Measurements from ENCODE around the gene MED20.

Gene MED20

DNA sequence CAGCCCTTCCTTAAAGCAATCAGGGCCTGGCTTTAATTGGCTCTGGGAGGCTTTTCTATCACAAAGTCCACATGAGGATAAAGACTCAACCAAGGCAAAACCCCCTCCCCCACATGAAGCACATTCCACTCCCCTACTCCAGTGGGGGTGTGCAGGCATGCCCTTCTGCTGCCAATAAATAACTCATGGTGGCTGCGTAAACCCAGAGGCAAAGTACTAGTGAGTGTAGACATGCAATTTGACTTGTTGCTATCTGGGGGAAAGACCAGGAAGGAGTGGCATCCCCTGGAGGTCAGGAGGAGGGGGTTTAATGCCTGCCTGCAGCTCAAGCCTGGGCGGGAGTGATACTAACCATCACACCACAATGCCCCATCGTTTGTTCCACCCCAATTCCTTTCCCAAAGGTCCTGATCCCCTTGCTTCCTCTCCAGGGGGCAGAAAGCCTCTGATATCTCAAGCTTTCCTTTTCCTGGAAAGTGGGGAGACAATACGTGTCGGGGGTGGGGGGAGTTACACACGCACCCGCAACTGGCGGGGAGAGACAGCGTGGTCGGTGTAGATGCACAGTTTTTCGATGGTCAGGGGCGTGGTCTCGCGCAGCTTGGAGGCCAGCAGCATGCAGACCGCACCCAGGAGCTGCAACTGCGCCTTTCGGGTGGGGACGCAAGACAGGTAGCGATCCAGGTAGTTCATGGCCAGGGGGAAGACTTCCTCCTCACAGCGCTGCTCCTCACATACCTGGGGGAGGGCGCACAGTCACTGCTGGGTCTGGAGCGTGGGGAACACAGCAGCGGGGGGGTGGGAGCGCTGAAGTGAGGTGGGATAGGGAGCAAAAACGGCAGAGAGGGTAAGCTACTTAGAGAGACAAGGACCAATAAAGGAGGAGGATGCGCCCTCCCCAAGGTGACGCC, 19.2 kb upstream of the MED20 start:
- H3K4me1 ChIP-seq (ENCODE audit: control insufficient read depth, insufficient read depth, low read length, unreplicated experiment): peaks cover 59% of the 10 kb centered on the region
- peaks cover 12% of the 10 kb centered on the region; the same call in 1 of the 2 replicates for H3K36me3 ChIP-seq (ENCODE audit: insufficient read depth, low read length)
- peak overlapping the region; percentile 63 for H3K27ac ChIP-seq (ENCODE audit: low read depth, low read length)
- H2AFZ ChIP-seq (ENCODE audit: low read length, unreplicated experiment): no peak overlapping the region
- H3K79me2 ChIP-seq (ENCODE audit: control insufficient read depth, insufficient read depth, low read length, unreplicated experiment): peaks cover 65% of the 10 kb centered on the region
- peak overlapping the region; percentile 99 for H3K4me3 ChIP-seq (ENCODE audit: low read depth, low read length)
- no peaks in the 10 kb centered on the region for H3K27me3 ChIP-seq (ENCODE audit: insufficient read depth, low read length)

DNA sequence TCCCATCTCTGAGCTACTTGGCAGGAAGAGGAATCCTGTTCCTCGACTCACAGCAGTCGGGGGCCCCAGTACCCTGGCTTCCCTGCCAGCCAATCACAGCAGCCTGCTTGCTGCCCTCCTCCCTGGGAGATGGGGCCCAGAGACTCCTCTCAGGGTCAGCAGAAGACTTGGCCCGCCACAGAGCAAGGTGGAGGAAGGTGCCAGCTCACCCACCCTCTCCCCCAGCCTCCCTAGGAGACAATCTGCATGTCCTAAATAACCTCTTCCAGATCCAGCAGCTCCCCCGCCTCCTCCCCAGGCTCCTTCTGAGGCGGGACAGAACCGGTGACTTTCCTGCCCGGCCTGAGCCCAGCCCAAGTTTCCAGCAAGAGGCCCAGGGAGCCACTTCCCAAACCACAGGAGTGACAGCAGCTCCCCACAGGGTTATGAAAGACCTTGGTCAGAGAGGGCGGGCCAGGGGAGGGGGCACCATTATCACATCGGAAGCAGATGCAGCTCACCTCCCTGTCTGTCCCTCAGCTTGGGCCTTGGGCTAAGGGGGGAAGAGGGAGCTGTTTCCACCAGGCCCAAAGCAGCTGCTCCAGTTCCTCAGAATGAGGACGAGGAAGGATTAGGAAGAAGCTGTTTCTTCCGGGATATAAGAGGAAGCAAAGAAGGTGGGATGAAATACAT, 18.4 kb upstream of the MED20 start:
- H2AFZ ChIP-seq (ENCODE audit: low read length, unreplicated experiment): no peak overlapping the region
- peak overlapping the region; percentile 99 for H3K4me3 ChIP-seq (ENCODE audit: low read depth, low read length)
- peaks cover 16% of the 10 kb centered on the region; the same call in 1 of the 2 replicates for H3K36me3 ChIP-seq (ENCODE audit: insufficient read depth, low read length)
- peak overlapping the region; percentile 63 for H3K27ac ChIP-seq (ENCODE audit: low read depth, low read length)
- H3K27me3 ChIP-seq (ENCODE audit: insufficient read depth, low read length): no peaks in the 10 kb centered on the region
- H3K4me1 ChIP-seq (ENCODE audit: control insufficient read depth, insufficient read depth, low read length, unreplicated experiment): peaks cover 67% of the 10 kb centered on the region
- H3K79me2 ChIP-seq (ENCODE audit: control insufficient read depth, insufficient read depth, low read length, unreplicated experiment): peaks cover 62% of the 10 kb centered on the region

GRCh38 chr6:41938590-41939175, 17.7 kb upstream of the MED20 start:
- H2AFZ ChIP-seq (ENCODE audit: low read length, unreplicated experiment): no peak overlapping the region
- H3K27ac ChIP-seq (ENCODE audit: low read depth, low read length): peak overlapping the region; percentile 63
- peaks cover 21% of the 10 kb centered on the region; the same call in 1 of the 2 replicates for H3K36me3 ChIP-seq (ENCODE audit: insufficient read depth, low read length)
- H3K27me3 ChIP-seq (ENCODE audit: insufficient read depth, low read length): no peaks in the 10 kb centered on the region
- H3K79me2 ChIP-seq (ENCODE audit: control insufficient read depth, insufficient read depth, low read length, unreplicated experiment): peaks cover 66% of the 10 kb centered on the region
- peaks cover 70% of the 10 kb centered on the region for H3K4me1 ChIP-seq (ENCODE audit: control insufficient read depth, insufficient read depth, low read length, unreplicated experiment)
- peak overlapping the region; percentile 99 for H3K4me3 ChIP-seq (ENCODE audit: low read depth, low read length)

GRCh38 chr6:41937861-41938574, 17.1 kb upstream of the MED20 start:
- Histone ChIP-seq H2AFZ (ENCODE audit: low read length, unreplicated experiment) (no peak overlapping the region), H3K36me3 (ENCODE audit: insufficient read depth, low read length) (peaks cover 21% of the 10 kb centered on the region; the same call in 1 of the 2 replicates), H3K27me3 (ENCODE audit: insufficient read depth, low read length) (no peaks in the 10 kb centered on the region), H3K27ac (ENCODE audit: low read depth, low read length) (peak overlapping the region; percentile 63), H3K4me1 (ENCODE audit: control insufficient read depth, insufficient read depth, low read length, unreplicated experiment) (peaks cover 68% of the 10 kb centered on the region), H3K4me3 (ENCODE audit: low read depth, low read length) (peak overlapping the region; percentile 99), H3K79me2 (ENCODE audit: control insufficient read depth, insufficient read depth, low read length, unreplicated experiment) (peaks cover 66% of the 10 kb centered on the region)

GRCh38 chr6:41937472-41937860, 16.5 kb upstream of the MED20 start:
- Histone ChIP-seq H3K4me1 (ENCODE audit: control insufficient read depth, insufficient read depth, low read length, unreplicated experiment) (peaks cover 65% of the 10 kb centered on the region), H3K27ac (ENCODE audit: low read depth, low read length) (peak overlapping the region; percentile 63), H3K27me3 (ENCODE audit: insufficient read depth, low read length) (no peaks in the 10 kb centered on the region), H3K4me3 (ENCODE audit: low read depth, low read length) (no peak overlapping the region), H2AFZ (ENCODE audit: low read length, unreplicated experiment) (no peak overlapping the region), H3K36me3 (ENCODE audit: insufficient read depth, low read length) (peaks cover 25% of the 10 kb centered on the region), H3K79me2 (ENCODE audit: control insufficient read depth, insufficient read depth, low read length, unreplicated experiment) (peaks cover 66% of the 10 kb centered on the region)

GRCh38 chr6:41936073-41936837, 15.3 kb upstream of the MED20 start:
- peaks cover 63% of the 10 kb centered on the region for H3K79me2 ChIP-seq (ENCODE audit: control insufficient read depth, insufficient read depth, low read length, unreplicated experiment)
- no peak overlapping the region for H3K4me3 ChIP-seq (ENCODE audit: low read depth, low read length)
- peaks cover 36% of the 10 kb centered on the region for H3K36me3 ChIP-seq (ENCODE audit: insufficient read depth, low read length)

DNA sequence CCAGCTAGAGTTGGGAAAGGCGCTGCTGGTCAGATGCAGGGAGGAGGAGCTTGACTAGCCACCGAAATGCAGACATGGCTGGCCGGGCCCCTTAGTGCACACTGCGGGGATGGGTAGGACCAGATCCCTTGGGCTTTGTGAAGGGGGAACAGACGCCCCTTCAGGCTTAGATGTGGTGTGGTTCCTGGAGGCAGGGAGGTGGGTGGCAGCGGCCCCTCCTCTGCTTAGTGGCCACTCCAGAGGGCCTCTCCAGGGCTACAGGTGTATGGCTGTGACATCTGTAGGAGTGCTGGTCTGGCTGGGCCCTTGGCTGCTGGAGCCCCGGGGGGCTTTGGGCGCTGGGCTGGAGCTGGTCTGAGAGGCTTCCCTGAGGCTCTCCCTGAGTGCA, 14.7 kb upstream of the MED20 start:
- peak overlapping the region; percentile 21; the same call in 1 of the 2 replicates for H3K27ac ChIP-seq (ENCODE audit: low read depth, low read length)
- peaks cover 57% of the 10 kb centered on the region for H3K79me2 ChIP-seq (ENCODE audit: control insufficient read depth, insufficient read depth, low read length, unreplicated experiment)
- peaks cover 40% of the 10 kb centered on the region for H3K36me3 ChIP-seq (ENCODE audit: insufficient read depth, low read length)

More at GRCh38 chr6:41936073-41936837, 15.3 kb upstream of the MED20 start:
- Histone ChIP-seq H3K27ac (ENCODE audit: low read depth, low read length) (peak overlapping the region; percentile 63), H2AFZ (ENCODE audit: low read length, unreplicated experiment) (no peak overlapping the region), H3K27me3 (ENCODE audit: insufficient read depth, low read length) (no peaks in the 10 kb centered on the region), H3K4me1 (ENCODE audit: control insufficient read depth, insufficient read depth, low read length, unreplicated experiment) (peaks cover 71% of the 10 kb centered on the region)

GRCh38 chr6:41935193-41935574, 14.2 kb upstream of the MED20 start:
- no peak overlapping the region for H2AFZ ChIP-seq (ENCODE audit: low read length, unreplicated experiment)
- peaks cover 43% of the 10 kb centered on the region for H3K36me3 ChIP-seq (ENCODE audit: insufficient read depth, low read length)
- H3K4me3 ChIP-seq (ENCODE audit: low read depth, low read length): no peak overlapping the region
- peaks cover 71% of the 10 kb centered on the region for H3K4me1 ChIP-seq (ENCODE audit: control insufficient read depth, insufficient read depth, low read length, unreplicated experiment)
- 0 out of 2 replicates have a peak overlapping the region, but pooled peaks have one; percentile 8 for H3K27ac ChIP-seq (ENCODE audit: low read depth, low read length)
- peaks cover 52% of the 10 kb centered on the region for H3K79me2 ChIP-seq (ENCODE audit: control insufficient read depth, insufficient read depth, low read length, unreplicated experiment)
- H3K27me3 ChIP-seq (ENCODE audit: insufficient read depth, low read length): no peaks in the 10 kb centered on the region

More for the DNA sequence above, 14.7 kb upstream of the MED20 start:
- Histone ChIP-seq H2AFZ (ENCODE audit: low read length, unreplicated experiment) (no peak overlapping the region), H3K4me1 (ENCODE audit: control insufficient read depth, insufficient read depth, low read length, unreplicated experiment) (peaks cover 71% of the 10 kb centered on the region), H3K27me3 (ENCODE audit: insufficient read depth, low read length) (no peaks in the 10 kb centered on the region), H3K4me3 (ENCODE audit: low read depth, low read length) (no peak overlapping the region)

- Histone ChIP-seq H3K4me3 (ENCODE audit: low read depth, low read length) (no peak overlapping the region), H3K36me3 (ENCODE audit: insufficient read depth, low read length) (peaks cover 45% of the 10 kb centered on the region), H3K27ac (ENCODE audit: low read depth, low read length) (0 out of 2 replicates have a peak overlapping the region, but pooled peaks have one; percentile 8), H3K79me2 (ENCODE audit: control insufficient read depth, insufficient read depth, low read length, unreplicated experiment) (peaks cover 46% of the 10 kb centered on the region), H3K27me3 (ENCODE audit: insufficient read depth, low read length) (no peaks in the 10 kb centered on the region), H3K4me1 (ENCODE audit: control insufficient read depth, insufficient read depth, low read length, unreplicated experiment) (peaks cover 65% of the 10 kb centered on the region), H2AFZ (ENCODE audit: low read length, unreplicated experiment) (no peak overlapping the region)
Measured at GRCh38 chr6:41934278-41935192, 13.6 kb upstream of the MED20 start.

All from ACC112 (cell line).